GM12878 (cell line): Measurements from ENCODE around the gene ADAMTS3. TPM values are rescaled to one million over a fixed set of nuclear protein-coding genes. Genes with fewer than 3 reads are reported as not detected.

Source experiments
- ATAC-seq: fragments of 200-7000 bp; cut with Tn5 transposase; 3 replicates; pipeline ENCODE4 v1.9.1; 2020; ENCODE audit warnings: mild to moderate bottlenecking, moderate library complexity
- BruUV-seq: library from RNA; stranded (reverse); fragments of 400-500 nt; replicated peaks from 2 replicates; lab custom pipeline; 2021; lab: Mats Ljungman, UMichigan
- CTCF ChIA-PET: fragments of 300-600 bp; sonication (Branson Sonifier 250); formaldehyde crosslinking; extraction: SDS; loops from one replicate; lab custom pipeline; 2021; ENCODE audit warnings: inconsistent platforms; lab: Yijun Ruan, JAX
- POLR2A ChIA-PET: fragments of 350-600 bp; formaldehyde crosslinking; extraction: SDS; loops from one replicate; lab custom pipeline; 2021; ENCODE audit warnings: inconsistent platforms; lab: Charles Lee
- RAD21 ChIA-PET: fragments of 300-600 bp; sonication (Branson Sonifier 250); formaldehyde crosslinking; loops from one replicate; lab custom pipeline; 2023; ENCODE audit warnings: antibody characterized with exemption; ENCODE audit not compliant: unreplicated experiment; lab: Charles Lee
- SMC1A ChIA-PET: fragments of 300-600 bp; sonication (Branson Sonifier 250); formaldehyde crosslinking; loops from one replicate; lab custom pipeline; 2023; ENCODE audit not compliant: unreplicated experiment, uncharacterized antibody; lab: Charles Lee
- DNase-seq: peaks from one replicate; pipeline ENCODE4 v3.0.0-alpha.2; 2011; ENCODE audit warnings: low read depth, low spot score
- FAIRE-seq: peaks from 3 replicates; lab custom pipeline; 2011; peaks lifted over from hg19 to GRCh38; lab: Jason Lieb, UNC
- H2AFZ ChIP-seq: 2 replicates; pipeline ENCODE4 v1.6.0; 2011; ENCODE audit warnings: low read depth, low read length, control low read depth; ENCODE audit not compliant: control insufficient read depth
- H3K27ac ChIP-seq: 2 replicates; pipeline ENCODE4 v1.5.1; 2011; ENCODE audit warnings: control low read depth; ENCODE audit not compliant: control insufficient read depth, insufficient read depth
- H3K27me3 ChIP-seq, 2 experiments: replicated peaks in 1 of 2; 2 replicates each; pipeline versions ENCODE4 v1.6.0 to v1.6.1; 2011; ENCODE audit warnings: low read length in 1 of 2; ENCODE audit not compliant: control insufficient read depth in 2 of 2, insufficient read depth in 2 of 2
- H3K36me3 ChIP-seq, 2 experiments: 2 replicates each; pipeline ENCODE4 v1.5.1; 2011; ENCODE audit warnings: low read length in 1 of 2; ENCODE audit not compliant: control insufficient read depth in 2 of 2, insufficient read depth in 2 of 2
- H3K4me1 ChIP-seq: 2 replicates; pipeline ENCODE4 v1.6.1; 2011; ENCODE audit warnings: mild to moderate bottlenecking, low read length, moderate library complexity, mixed read lengths; ENCODE audit not compliant: control insufficient read depth, insufficient read depth
- H3K4me2 ChIP-seq: 2 replicates; pipeline ENCODE4 v1.6.0; 2011; ENCODE audit warnings: control low read depth; ENCODE audit not compliant: control insufficient read depth, insufficient read depth
- H3K4me3 ChIP-seq: fragments of 200-600 bp; sonication (generic); 2 replicates; pipeline ENCODE4 v1.5.1; 2016
- H3K79me2 ChIP-seq: 2 replicates; pipeline ENCODE4 v1.6.0; 2011; ENCODE audit warnings: low read length; ENCODE audit not compliant: control insufficient read depth, insufficient read depth
- H3K9ac ChIP-seq: 2 replicates; pipeline ENCODE4 v1.8.0; 2011; ENCODE audit warnings: low read length, control low read depth, mixed read lengths; ENCODE audit not compliant: control insufficient read depth, insufficient read depth
- H3K9me3 ChIP-seq: replicated peaks from 3 replicates; pipeline ENCODE4 v1.5.1; 2011; ENCODE audit warnings: mild to moderate bottlenecking, low read length; ENCODE audit not compliant: control insufficient read depth, insufficient read depth
- H4K20me1 ChIP-seq: 2 replicates; pipeline ENCODE4 v1.6.0; 2011; ENCODE audit not compliant: control insufficient read depth, insufficient read depth
- E2F8 ChIP-seq: fragments of 450-650 bp; IDR thresholded peaks from 2 replicates; pipeline ENCODE4 v1.6.1; 2018; ENCODE audit warnings: mild to moderate bottlenecking, low read depth, moderate library complexity; ENCODE audit not compliant: partially characterized antibody
- GABPA ChIP-seq: IDR thresholded peaks from 2 replicates; pipeline ENCODE4 v1.6.1; 2014; ENCODE audit warnings: antibody characterized with exemption, low read depth, mild to moderate bottlenecking, inconsistent platforms
- NFXL1 ChIP-seq: fragments of 450-650 bp; IDR thresholded peaks from 2 replicates; pipeline ENCODE4 v1.6.1; 2017; ENCODE audit warnings: antibody characterized with exemption, mild to moderate bottlenecking, borderline replicate concordance
- PBX3 ChIP-seq: IDR thresholded peaks from 2 replicates; pipeline ENCODE4 v1.6.1; 2011; ENCODE audit warnings: mild to moderate bottlenecking, low read depth, low read length, moderate library complexity; ENCODE audit not compliant: insufficient replicate concordance
- POLR2AphosphoS2 ChIP-seq: IDR thresholded peaks from 2 replicates; pipeline ENCODE4 v1.6.1; 2011; ENCODE audit warnings: low read depth, mild to moderate bottlenecking, low read length, improper control_type of control experiment, moderate library complexity
- STAT3 ChIP-seq: IDR thresholded peaks from 2 replicates; pipeline ENCODE4 v1.6.1; 2011; ENCODE audit warnings: low read depth, low read length, improper control_type of control experiment
- ZNF384 ChIP-seq: IDR thresholded peaks from 2 replicates; pipeline ENCODE4 v1.6.1; 2012; ENCODE audit warnings: low read depth, mild to moderate bottlenecking, low read length, improper control_type of control experiment, borderline replicate concordance
- ZNF622 ChIP-seq: fragments of 450-650 bp; IDR thresholded peaks from 2 replicates; pipeline ENCODE4 v1.6.1; 2017; ENCODE audit warnings: mild to moderate bottlenecking, inconsistent platforms
- ZZZ3 ChIP-seq: IDR thresholded peaks from 2 replicates; pipeline ENCODE4 v1.6.1; 2011; ENCODE audit warnings: low read depth; ENCODE audit not compliant: control insufficient read depth, insufficient read length
- WGBS: methylation state at CpG from one replicate; pipeline ENCODE4 v1.1.6; 2016; ENCODE audit warnings: low lambda C conversion rate; ENCODE audit not compliant: insufficient replicate concordance, insufficient coverage; ENCODE audit errors: missing lambda C conversion rate; 5-methylcytosine and 5-hydroxymethylcytosine counted together
- in situ Hi-C: fragments of 300-500 bp; cut with MboI; formaldehyde crosslinking; loops from 9 replicates; pipeline ENCODE4 v1.14.3; 2018; ENCODE audit warnings: mixed read lengths
- intact Hi-C: fragments of 100-400 bp; cut with micrococcal nuclease; formaldehyde crosslinking; loops from one replicate; pipeline ENCODE4 v1.14.2; 2022; ENCODE audit not compliant: unreplicated experiment
- polyA plus RNA-seq, 11 experiments: library from polyadenylated mRNA; depleted of rRNA in 4 of 11; unstranded in 6 of 11; stranded (reverse) in 5 of 11; fragments of >200 nt; fragmentation: Nextera tagmentation in 4 of 11; fragmentation: Illumina TruSeq in 1 of 11; extraction: Ambion mirVana in 4 of 11; extraction: Trizol in 1 of 11; gene quantifications; 1 replicate in 1 of 11; 2 replicates in 10 of 11; pipeline versions ENCODE4 v1.2.1 to v1.2.3, GENCODE V29; 2011 to 2016; ENCODE audit warnings: inconsistent platforms in 2 of 11, missing spikeins in 2 of 11, low read depth in 1 of 11
- total RNA-seq, 4 experiments: library from RNA; depleted of rRNA in 3 of 4; stranded (reverse); fragments of >200 nt in 3 of 4; fragmentation: Illumina TruSeq in 1 of 4; extraction: Trizol in 1 of 4; gene quantifications; 2 replicates each; pipeline versions ENCODE4 v1.2.1 to v1.2.3, GENCODE V29; 2013 to 2021

Gene ADAMTS3
- total and polyA plus RNA-seq, 10 of the 15 experiments (the other 5 are each of a cell fraction or from before 2014, with no cell fraction given) = under 0.01 to 0.07 (median 0.02) TPM; not detected in 6

- Histone ChIP-seq H3K27me3 (no peaks in the 10 kb centered on the region), H3K36me3 (no peaks in the 10 kb centered on the region), H3K9ac (no peak overlapping the region), H2AFZ (no peak overlapping the region), H3K9me3 (no peaks in the 10 kb centered on the region), H3K79me2 (no peaks in the 10 kb centered on the region), H4K20me1 (no peaks in the 10 kb centered on the region), H3K4me1 (no peaks in the 10 kb centered on the region), H3K4me2 (no peak overlapping the region), H3K27ac (no peak overlapping the region), H3K4me3 (no peak overlapping the region)
- TF ChIP-seq ZNF384 = no peak
- TF ChIP-seq NFXL1 = no peak
- no peak for TF ChIP-seq ZNF622
- TF ChIP-seq STAT3 = no peak
- no peak for TF ChIP-seq PBX3
- TF ChIP-seq POLR2AphosphoS2 = no peak
- no peak for TF ChIP-seq ZZZ3
- TF ChIP-seq GABPA = no peak
- no peak for TF ChIP-seq E2F8
- DNase-seq = no peak
- POLR2A ChIA-PET = no interaction called here
- no TSS peak for BruUV-seq
- SMC1A ChIA-PET = no interaction called here
- ATAC-seq = no peak
- CTCF ChIA-PET = no interaction called here
- in situ Hi-C loops (no loop called here), intact Hi-C loops (no loop called here)
- no peak for FAIRE-seq
- RAD21 ChIA-PET = no interaction called here
- 34% methylated on average over 5 of the region's 5 CpGs for WGBS
These were observed 138.0 kb downstream of the ADAMTS3 start for GRCh38 chr4:72430988-72431387.
